GM12878 (cell line): ENCODE data around the gene SNRPA1. TPM values are rescaled to one million over a fixed set of nuclear protein-coding genes. Genes with fewer than 3 reads are reported as not detected.
A peak's percentile ranks its signal among the peaks of the same experiment; 100 is the strongest.

Experiments used
- ASH2L ChIP-seq: fragments of 300-600, 200-600 bp; sonication (generic); IDR thresholded peaks from 2 replicates; pipeline ENCODE4 v1.6.1; 2017; ENCODE audit warnings: low read depth, mild to moderate bottlenecking, borderline replicate concordance
- BACH1 ChIP-seq: fragments of 450-650 bp; IDR thresholded peaks from 2 replicates; pipeline ENCODE4 v1.6.1; 2017; ENCODE audit warnings: mild to moderate bottlenecking, borderline replicate concordance
- CHD2 ChIP-seq: IDR thresholded peaks from 2 replicates; pipeline ENCODE4 v1.6.1; 2011; ENCODE audit warnings: low read depth, low read length, improper control_type of control experiment, borderline replicate concordance
- CREB1 ChIP-seq: IDR thresholded peaks from 2 replicates; pipeline ENCODE4 v1.6.1; 2012; ENCODE audit warnings: low read depth, mild to moderate bottlenecking, inconsistent platforms
- EGR1 ChIP-seq, 2 experiments: IDR thresholded peaks; 1 replicate in 1 of 2; 2 replicates in 1 of 2; pipeline ENCODE4 v1.6.1; 2011 to 2012; ENCODE audit warnings: low read depth in 2 of 2, low read length in 2 of 2, borderline replicate concordance in 1 of 2, mild to moderate bottlenecking in 1 of 2, moderate library complexity in 1 of 2
- NR2F1 ChIP-seq: fragments of 450-650 bp; conservative IDR thresholded peaks from 2 replicates; pipeline ENCODE4 v1.6.1; 2017; ENCODE audit warnings: mild to moderate bottlenecking
- PML ChIP-seq: IDR thresholded peaks from 2 replicates; pipeline ENCODE4 v1.6.1; 2012; ENCODE audit warnings: low read length, inconsistent platforms
- POU2F2 ChIP-seq: IDR thresholded peaks from 3 replicates; pipeline ENCODE4 v1.6.1; 2011; ENCODE audit warnings: low read depth, mild to moderate bottlenecking, low read length, borderline replicate concordance
- RAD21 ChIP-seq: IDR thresholded peaks from 2 replicates; pipeline ENCODE4 v1.6.1; 2011; ENCODE audit warnings: mild to moderate bottlenecking, low read depth, low read length, moderate library complexity; ENCODE audit not compliant: insufficient read depth
- RB1 ChIP-seq: fragments of 450-650 bp; formaldehyde crosslinking; IDR thresholded peaks from 2 replicates; pipeline ENCODE4 v1.6.1; 2017; ENCODE audit warnings: mild to moderate bottlenecking, borderline replicate concordance
- RUNX3 ChIP-seq: IDR thresholded peaks from 2 replicates; pipeline ENCODE4 v1.6.1; 2012; ENCODE audit warnings: low read length, inconsistent platforms
- SIX5 ChIP-seq: IDR thresholded peaks from 2 replicates; pipeline ENCODE4 v1.6.1; 2011; ENCODE audit warnings: mild to moderate bottlenecking, low read depth, low read length, moderate library complexity; ENCODE audit not compliant: severe bottlenecking
- SMAD5 ChIP-seq: IDR thresholded peaks from 2 replicates; pipeline ENCODE4 v1.6.1; 2016; ENCODE audit warnings: antibody characterized with exemption, low read depth
- SMARCA5 ChIP-seq: fragments of 450-650 bp; IDR thresholded peaks from 2 replicates; pipeline ENCODE4 v1.6.1; 2017; ENCODE audit warnings: mild to moderate bottlenecking
- SP1 ChIP-seq: IDR thresholded peaks from one replicate; pipeline ENCODE4 v1.6.1; 2011; ENCODE audit warnings: low read depth, low read length
- SREBF1 ChIP-seq: IDR thresholded peaks from 2 replicates; pipeline ENCODE4 v1.6.1; 2012; ENCODE audit warnings: mild to moderate bottlenecking, low read length
- TAF1 ChIP-seq: IDR thresholded peaks from 2 replicates; pipeline ENCODE4 v1.6.1; 2011; ENCODE audit warnings: mild to moderate bottlenecking, low read depth, low read length, borderline replicate concordance
- YY1 ChIP-seq: IDR thresholded peaks from 2 replicates; pipeline ENCODE4 v1.6.1; 2011; ENCODE audit warnings: low read depth, mild to moderate bottlenecking, low read length
- ZNF207 ChIP-seq: fragments of 450-650 bp; IDR thresholded peaks from 2 replicates; pipeline ENCODE4 v1.6.1; 2014; ENCODE audit warnings: antibody characterized with exemption, mild to moderate bottlenecking, borderline replicate concordance
- polyA plus RNA-seq, 11 experiments: library from polyadenylated mRNA; depleted of rRNA in 4 of 11; unstranded in 6 of 11; stranded (reverse) in 5 of 11; fragments of >200 nt; fragmentation: Nextera tagmentation in 4 of 11; fragmentation: Illumina TruSeq in 1 of 11; extraction: Ambion mirVana in 4 of 11; extraction: Trizol in 1 of 11; gene quantifications; 1 replicate in 1 of 11; 2 replicates in 10 of 11; pipeline versions ENCODE4 v1.2.1 to v1.2.3, GENCODE V29; 2011 to 2016; ENCODE audit warnings: inconsistent platforms in 2 of 11, missing spikeins in 2 of 11, low read depth in 1 of 11
- total RNA-seq, 4 experiments: library from RNA; depleted of rRNA in 3 of 4; stranded (reverse); fragments of >200 nt in 3 of 4; fragmentation: Illumina TruSeq in 1 of 4; extraction: Trizol in 1 of 4; gene quantifications; 2 replicates each; pipeline versions ENCODE4 v1.2.1 to v1.2.3, GENCODE V29; 2013 to 2021
- TF ChIP-seq, protein P1 (sequence below): IDR thresholded peaks from 2 replicates; pipeline ENCODE4 v1.6.1; 2012; ENCODE audit warnings: low read length, inconsistent platforms
- TF ChIP-seq, protein P2 (sequence below): fragments of 450-650 bp; IDR thresholded peaks from 2 replicates; pipeline ENCODE4 v1.6.1; 2017; ENCODE audit warnings: mild to moderate bottlenecking, moderate library complexity
- TF ChIP-seq, protein P3 (sequence below): fragments of 450-650 bp; formaldehyde crosslinking; IDR thresholded peaks from 2 replicates; pipeline ENCODE4 v1.4.0; 2022; ENCODE audit warnings: mild to moderate bottlenecking, moderate library complexity

Gene SNRPA1
- total and polyA plus RNA-seq, 10 of the 15 experiments (the other 5 are each of a cell fraction or from before 2014, with no cell fraction given) = 59.9 to 267 (median 161) TPM

DNA sequence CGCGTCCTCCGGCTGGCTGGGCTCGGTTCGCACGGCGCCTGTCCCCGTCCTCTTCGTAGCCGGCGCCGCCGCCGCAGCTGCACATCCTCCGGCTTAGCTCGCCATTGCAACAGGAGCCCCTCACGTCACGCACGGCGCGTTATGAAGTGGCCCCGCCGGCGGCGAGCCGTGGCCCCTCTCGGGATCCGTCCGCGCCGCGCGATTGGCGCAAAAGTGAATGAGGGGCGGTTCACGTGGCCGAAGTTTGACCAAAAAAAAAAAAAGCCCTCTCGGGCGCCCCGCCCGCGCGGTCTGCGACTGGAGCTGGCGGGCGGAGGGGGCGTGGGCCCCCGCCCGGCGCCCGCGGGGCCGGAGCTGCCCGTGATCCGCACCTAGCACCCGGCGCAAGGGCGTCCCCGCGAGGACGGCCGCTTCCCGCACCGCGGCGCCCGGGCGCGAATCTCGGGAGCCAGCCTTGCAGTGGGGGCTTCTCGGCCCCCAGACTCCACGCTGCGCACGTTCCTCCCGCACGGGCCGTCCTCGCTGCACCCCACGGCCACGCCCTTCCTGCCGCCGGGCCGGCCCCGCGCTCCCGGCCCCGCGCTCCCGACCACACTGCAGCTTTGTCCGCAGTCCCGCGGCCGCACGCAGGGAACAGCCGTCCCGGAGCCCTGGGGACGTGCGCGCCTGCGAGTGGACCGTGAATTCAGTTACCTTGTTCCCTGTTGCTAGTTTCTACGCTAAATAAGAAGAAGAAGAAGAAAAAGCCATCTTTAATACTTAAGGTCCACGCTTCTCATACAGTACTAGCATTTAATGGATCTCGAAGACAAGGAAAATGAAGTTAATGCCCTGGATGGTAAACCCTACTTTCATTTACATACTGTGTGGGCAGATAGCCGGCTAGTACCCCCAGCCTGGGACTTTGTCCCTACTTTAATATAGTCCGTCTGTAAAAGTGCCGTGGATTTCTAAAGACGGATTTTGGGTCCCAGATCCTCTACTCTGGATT lies 42.9 kb downstream of the SNRPA1 start, which contains the start of gene CHSY1 (continued):
- TF ChIP-seq ZNF207 (no peak), CREB1 (peak; percentile 88), POU2F2 (no peak; the same call in 2 of the 3 replicates), NR2F1 (peak; percentile 51; the same call in 1 of the 2 replicates), CHD2 (peak; percentile 75; the same call in 1 of the 2 replicates), TAF1 (peak; percentile 82; the same call in 1 of the 2 replicates), SP1 (peak; percentile 72), RUNX3 (peak; percentile 63), RAD21 (peak; percentile 50; the same call in 1 of the 2 replicates), SMAD5 (no peak), PML (no peak), ASH2L (0 out of 2 replicates have a peak, but pooled peaks have one; percentile 31), SREBF1 (no peak), YY1 (peak; percentile 87; the same call in 1 of the 2 replicates), EGR1 (IDR thresholded peaks at IDR 0.05; ENCODE audit: borderline replicate concordance in 1 of 2, low read depth in 2 of 2, low read length in 2 of 2) (peak in 1 of 2 experiments; percentile 76; a peak in 1 of 3 replicates), SIX5 (no peak), RB1 (peak; percentile 67; the same call in 1 of the 2 replicates), BACH1 (peak; percentile 93), SMARCA5 (peak; percentile 16; the same call in 1 of the 2 replicates)
- TF ChIP-seq, protein P1, sequence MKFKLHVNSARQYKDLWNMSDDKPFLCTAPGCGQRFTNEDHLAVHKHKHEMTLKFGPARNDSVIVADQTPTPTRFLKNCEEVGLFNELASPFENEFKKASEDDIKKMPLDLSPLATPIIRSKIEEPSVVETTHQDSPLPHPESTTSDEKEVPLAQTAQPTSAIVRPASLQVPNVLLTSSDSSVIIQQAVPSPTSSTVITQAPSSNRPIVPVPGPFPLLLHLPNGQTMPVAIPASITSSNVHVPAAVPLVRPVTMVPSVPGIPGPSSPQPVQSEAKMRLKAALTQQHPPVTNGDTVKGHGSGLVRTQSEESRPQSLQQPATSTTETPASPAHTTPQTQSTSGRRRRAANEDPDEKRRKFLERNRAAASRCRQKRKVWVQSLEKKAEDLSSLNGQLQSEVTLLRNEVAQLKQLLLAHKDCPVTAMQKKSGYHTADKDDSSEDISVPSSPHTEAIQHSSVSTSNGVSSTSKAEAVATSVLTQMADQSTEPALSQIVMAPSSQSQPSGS = no peak
- TF ChIP-seq, protein P2, sequence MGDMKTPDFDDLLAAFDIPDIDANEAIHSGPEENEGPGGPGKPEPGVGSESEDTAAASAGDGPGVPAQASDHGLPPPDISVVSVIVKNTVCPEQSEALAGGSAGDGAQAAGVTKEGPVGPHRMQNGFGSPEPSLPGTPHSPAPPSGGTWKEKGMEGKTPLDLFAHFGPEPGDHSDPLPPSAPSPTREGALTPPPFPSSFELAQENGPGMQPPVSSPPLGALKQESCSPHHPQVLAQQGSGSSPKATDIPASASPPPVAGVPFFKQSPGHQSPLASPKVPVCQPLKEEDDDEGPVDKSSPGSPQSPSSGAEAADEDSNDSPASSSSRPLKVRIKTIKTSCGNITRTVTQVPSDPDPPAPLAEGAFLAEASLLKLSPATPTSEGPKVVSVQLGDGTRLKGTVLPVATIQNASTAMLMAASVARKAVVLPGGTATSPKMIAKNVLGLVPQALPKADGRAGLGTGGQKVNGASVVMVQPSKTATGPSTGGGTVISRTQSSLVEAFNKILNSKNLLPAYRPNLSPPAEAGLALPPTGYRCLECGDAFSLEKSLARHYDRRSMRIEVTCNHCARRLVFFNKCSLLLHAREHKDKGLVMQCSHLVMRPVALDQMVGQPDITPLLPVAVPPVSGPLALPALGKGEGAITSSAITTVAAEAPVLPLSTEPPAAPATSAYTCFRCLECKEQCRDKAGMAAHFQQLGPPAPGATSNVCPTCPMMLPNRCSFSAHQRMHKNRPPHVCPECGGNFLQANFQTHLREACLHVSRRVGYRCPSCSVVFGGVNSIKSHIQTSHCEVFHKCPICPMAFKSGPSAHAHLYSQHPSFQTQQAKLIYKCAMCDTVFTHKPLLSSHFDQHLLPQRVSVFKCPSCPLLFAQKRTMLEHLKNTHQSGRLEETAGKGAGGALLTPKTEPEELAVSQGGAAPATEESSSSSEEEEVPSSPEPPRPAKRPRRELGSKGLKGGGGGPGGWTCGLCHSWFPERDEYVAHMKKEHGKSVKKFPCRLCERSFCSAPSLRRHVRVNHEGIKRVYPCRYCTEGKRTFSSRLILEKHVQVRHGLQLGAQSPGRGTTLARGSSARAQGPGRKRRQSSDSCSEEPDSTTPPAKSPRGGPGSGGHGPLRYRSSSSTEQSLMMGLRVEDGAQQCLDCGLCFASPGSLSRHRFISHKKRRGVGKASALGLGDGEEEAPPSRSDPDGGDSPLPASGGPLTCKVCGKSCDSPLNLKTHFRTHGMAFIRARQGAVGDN = 0 out of 2 replicates have a peak, but pooled peaks have one; percentile 15
- TF ChIP-seq, protein P3, sequence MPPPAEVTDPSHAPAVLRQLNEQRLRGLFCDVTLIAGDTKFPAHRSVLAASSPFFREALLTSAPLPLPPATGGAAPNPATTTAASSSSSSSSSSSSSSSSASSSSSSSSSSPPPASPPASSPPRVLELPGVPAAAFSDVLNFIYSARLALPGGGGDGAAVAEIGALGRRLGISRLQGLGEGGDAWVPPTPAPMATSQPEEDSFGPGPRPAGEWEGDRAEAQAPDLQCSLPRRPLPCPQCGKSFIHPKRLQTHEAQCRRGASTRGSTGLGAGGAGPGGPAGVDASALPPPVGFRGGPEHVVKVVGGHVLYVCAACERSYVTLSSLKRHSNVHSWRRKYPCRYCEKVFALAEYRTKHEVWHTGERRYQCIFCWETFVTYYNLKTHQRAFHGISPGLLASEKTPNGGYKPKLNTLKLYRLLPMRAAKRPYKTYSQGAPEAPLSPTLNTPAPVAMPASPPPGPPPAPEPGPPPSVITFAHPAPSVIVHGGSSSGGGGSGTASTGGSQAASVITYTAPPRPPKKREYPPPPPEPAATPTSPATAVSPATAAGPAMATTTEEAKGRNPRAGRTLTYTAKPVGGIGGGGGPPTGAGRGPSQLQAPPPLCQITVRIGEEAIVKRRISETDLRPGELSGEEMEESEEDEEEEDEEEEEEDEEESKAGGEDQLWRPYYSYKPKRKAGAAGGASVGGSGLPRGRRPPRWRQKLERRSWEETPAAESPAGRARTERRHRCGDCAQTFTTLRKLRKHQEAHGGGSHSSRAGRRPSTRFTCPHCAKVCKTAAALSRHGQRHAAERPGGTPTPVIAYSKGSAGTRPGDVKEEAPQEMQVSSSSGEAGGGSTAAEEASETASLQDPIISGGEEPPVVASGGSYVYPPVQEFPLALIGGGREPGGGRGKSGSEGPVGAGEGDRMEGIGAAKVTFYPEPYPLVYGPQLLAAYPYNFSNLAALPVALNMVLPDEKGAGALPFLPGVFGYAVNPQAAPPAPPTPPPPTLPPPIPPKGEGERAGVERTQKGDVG (CRISPR knock-in tag) = no peak
